Activated naive CD4-positive, alpha-beta T cell (primary cell): ENCODE measurements around the gene SLC16A5.
"Not testable (repeated sequence)": the region's sequence is repeated elsewhere in the genome, so short reads cannot be mapped to it uniquely, and the experiment has no call there.

Experiments
- DNase-seq, 4 experiments: peaks; one replicate each; lab custom pipeline; 2025; lab: John Stamatoyannopoulos, UW

The SLC16A5 gene

DNA sequence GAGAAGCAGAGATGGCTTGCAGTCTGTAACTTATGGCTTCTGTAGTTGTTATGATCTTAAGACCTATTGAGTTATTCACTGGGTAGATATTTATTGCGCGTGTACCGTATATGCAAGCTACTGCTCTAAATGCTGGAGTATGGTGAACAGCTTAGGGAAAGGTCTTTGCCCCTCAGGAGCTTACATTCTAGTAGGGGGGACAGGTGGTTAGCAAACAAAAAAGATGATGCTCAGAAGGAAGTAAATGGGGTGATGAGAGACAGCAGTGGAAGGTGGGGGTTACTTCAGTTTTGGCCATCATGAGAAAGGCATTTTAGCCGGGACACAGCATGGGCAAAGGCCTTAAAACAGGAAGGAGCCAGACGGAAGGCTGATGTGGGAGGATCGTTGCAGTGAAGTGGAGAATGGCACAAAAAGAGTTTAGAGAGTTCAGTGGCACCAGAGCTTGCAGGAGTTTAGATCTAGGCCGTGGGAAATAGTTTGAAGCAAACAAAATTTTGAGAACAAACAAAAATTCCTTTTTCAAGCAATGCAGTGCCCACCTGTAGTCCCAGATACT lies 24.1 kb downstream of the SLC16A5 start:
- no peak for DNase-seq

GRCh38 chr17:75113798-75114551 lies 26.2 kb downstream of the SLC16A5 start:
- DNase-seq: peak; percentile 68 to 81 (median 74)

- no peak for DNase-seq
Observed at GRCh38 chr17:75114552-75115314, 27.0 kb downstream of the SLC16A5 start.

- no peak for DNase-seq
Observed at GRCh38 chr17:75115555-75115954, 27.8 kb downstream of the SLC16A5 start.

- no peak for DNase-seq
Observed at GRCh38 chr17:75116737-75117136, 29.0 kb downstream of the SLC16A5 start.

DNA sequence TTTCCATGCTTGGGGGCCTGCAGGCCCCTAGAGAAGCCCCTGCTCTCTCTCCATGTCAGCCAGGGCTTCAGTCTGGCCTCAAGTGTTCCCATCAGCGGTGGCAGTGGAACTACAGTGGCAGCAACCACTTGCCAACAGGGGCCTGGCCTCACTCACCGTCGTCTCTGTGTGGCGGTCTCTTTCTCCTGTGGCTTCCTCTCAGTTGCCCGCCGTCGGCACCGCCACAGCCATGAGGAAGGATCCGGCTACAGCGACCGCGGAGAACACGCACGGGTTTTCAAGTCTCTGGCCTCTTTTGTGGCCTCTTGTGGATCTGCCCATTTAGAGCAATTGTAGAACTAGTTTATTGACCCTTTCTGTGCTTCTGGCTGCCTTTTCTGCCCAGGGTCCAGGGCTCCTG lies 30.6 kb downstream of the SLC16A5 start:
- no peak for DNase-seq

DNA sequence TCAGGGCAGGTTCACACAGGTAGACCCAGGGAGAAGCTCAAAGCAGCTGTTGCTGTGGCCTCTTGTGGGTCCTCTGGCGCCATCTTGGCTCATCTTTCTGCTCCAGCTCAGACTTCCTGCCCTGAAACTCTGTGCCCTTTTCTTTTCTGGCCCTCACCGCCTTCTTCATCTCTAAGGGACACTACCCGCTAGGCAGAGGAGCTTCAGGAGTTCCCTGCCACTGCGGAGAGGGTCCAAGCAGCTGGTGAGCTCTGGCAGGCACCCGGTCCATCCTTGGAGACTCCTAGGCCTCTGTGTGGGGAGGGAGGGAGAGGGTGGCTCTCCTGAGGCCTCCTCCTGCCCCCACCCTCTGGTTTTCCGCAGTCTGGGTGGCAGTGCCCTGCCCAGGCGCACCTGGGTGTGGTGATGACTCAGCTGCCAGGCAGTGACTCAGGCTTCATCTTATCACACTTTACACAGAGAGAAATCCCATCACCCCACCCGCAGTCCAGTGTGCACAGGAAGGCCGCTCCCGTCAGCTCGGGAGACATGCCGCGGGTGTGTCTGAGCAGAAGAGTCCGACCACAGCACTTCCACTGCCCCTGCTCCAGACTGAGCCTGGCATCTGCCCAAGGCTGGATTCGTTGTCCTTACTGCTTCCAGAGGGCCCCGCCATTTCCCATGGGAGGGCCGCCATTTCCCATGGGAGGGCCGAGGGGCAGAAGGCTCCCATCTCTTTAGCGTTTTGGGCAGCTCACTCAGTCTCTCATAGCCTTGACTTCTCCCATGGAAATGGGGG lies 36.5 kb downstream of the SLC16A5 start:
- peak in 1 of 4 experiments; percentile 33 for DNase-seq

- DNase-seq: no peak
Observed at GRCh38 chr17:75124819-75125162, 37.0 kb downstream of the SLC16A5 start.

- DNase-seq: no peak
Observed at GRCh38 chr17:75125984-75126383, 38.2 kb downstream of the SLC16A5 start.

DNA sequence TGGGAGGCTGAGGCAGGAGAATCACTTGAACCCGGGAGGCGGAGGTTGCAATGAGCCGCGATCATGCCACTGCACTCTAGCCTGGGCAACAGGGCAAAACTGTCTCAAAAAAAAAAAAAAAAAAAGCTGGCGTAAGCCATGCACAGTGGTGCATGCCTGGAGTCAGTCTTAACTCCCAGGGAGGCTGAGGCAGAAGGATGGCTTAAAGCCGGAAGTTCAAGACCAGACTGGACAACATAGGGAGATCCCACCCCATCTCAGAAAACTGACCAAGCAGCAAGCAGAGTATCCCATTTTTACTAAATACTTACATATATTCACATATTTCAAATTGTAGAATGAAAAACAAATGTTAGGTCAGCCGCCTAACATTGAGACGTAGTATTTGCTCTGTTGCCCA lies 39.2 kb downstream of the SLC16A5 start:
- DNase-seq: no peak

DNA sequence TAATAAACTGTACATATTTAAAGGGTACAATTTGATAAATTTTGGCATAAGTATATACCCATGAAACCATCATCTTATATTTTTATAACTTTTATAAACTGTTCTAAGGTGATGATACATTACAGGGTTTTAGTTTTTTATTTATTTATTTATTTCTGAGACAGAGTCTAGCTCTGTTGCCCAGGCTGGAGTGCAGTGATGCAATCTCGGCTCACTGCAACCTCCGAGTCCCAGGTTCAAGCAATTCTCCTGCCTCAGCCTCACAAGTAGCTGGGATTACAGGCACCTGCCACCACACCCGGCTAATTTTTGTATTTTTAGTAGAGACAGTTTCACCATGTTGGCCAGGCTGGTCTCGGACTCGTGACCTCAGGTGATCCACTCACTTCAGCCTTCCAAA lies 40.2 kb downstream of the SLC16A5 start:
- not testable (repeated sequence) for DNase-seq

DNA sequence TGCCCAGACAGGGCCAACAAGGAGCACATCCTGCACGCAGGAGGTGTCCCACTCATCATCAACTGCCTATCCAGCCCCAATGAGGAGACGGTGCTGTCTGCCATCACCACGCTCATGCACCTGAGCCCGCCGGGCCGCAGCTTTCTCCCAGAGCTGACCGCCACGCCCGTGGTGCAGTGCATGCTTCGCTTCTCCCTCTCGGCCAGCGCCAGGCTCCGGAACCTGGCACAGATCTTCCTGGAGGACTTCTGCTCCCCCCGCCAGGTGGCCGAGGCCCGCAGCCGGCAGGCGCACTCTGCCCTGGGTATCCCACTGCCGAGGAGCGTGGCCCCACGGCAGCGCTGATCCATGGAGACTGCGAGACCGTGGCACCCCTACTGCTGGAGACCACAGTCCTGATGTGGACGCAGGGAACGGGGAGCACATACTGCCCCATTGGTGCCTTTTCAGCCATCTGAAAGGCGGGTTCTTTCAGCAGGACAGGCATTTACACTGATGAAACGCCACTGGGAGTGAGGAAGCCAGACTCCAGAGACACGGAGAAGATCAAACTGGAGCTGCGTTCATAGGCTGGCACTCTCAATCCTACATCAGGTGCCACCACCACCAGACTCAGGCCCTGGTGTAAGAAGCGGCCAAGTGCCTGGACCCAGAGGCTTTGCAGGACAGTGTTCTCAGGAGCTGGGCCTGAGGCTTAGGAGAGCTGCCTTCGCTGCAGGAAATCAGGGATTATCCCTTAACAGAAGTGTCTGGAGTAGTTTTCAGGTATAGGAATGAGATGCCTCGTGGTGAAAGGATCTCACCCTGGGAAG lies 41.1 kb downstream of the SLC16A5 start:
- DNase-seq: no peak

GRCh38 chr17:75129576-75129975 lies 41.8 kb downstream of the SLC16A5 start:
- DNase-seq: no peak

DNA sequence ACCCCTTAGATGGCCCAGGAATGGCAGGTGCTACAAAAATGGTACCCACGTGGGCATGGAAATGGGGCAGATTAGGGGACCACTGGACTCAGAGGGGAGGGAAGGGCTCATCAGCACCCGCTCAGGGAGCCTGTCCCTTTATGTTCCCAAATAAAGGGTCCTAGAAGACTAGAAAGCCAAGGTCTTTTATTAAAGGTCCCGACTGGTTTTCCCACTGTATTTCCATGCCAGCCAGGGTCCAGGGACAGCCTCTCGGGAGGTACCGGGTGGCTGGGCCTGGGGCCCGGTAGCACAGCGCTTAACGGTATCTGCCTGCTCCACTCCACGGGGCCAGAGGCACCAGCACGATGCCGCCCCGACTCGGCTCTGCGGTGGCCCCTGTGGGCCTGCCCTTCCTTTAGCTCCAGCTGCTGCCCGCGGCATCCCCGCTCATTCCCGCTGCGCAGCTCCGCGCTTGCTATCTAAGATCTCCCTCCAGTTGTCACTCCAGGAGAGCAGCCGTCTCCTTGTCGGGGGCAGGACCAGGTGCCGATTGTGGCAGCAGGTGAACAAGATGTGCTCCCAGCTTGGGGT lies 42.4 kb downstream of the SLC16A5 start:
- DNase-seq: no peak

- peak in 1 of 4 experiments; percentile 36 for DNase-seq
Observed at GRCh38 chr17:75130632-75131277, 43.0 kb downstream of the SLC16A5 start.

DNA sequence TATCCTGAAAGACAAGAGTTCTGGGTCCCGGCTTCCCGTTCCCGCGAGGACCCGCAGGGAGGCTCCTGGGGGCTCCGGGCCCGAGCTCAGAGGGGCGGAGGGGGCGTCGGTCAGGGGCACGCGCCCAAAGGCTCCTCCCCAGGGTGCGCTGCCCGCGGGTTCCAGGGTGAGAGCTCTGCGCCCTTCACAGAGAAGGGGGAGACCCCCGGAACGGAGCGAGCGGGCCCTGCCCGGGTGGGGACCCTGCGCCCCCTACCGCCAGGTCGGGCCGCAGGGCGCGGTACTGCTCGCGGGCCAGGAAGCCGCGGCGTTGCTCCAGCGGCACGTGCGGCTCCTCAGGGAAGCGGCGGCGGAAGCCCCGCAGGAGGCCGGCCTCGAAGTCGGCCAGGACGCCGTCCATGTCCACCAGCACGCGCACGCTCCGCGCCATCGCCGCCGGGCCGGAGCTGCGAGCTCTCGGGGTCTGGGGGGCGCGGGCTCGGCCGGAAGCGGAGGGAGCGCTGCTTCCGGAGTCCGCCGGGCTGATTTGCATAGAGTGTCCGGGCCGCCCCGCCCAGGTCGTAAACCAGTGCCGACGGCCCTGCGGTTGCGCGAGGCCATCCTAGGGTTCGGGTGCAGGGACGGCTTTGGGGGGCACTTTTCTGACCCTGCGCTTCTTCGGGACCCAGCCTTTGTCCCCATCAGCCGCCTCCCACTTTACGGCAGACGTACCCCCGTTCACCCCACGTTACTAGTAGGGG lies 43.7 kb downstream of the SLC16A5 start, which contains the start of gene NT5C:
Gene NT5C, minus strand, starts transcription at position 465 of the 740 bp plus-strand sequence. Its CDS starts 35 bp downstream, at position 430.
- DNase-seq: peak in 2 of 4 experiments; percentile 38 to 50

DNA sequence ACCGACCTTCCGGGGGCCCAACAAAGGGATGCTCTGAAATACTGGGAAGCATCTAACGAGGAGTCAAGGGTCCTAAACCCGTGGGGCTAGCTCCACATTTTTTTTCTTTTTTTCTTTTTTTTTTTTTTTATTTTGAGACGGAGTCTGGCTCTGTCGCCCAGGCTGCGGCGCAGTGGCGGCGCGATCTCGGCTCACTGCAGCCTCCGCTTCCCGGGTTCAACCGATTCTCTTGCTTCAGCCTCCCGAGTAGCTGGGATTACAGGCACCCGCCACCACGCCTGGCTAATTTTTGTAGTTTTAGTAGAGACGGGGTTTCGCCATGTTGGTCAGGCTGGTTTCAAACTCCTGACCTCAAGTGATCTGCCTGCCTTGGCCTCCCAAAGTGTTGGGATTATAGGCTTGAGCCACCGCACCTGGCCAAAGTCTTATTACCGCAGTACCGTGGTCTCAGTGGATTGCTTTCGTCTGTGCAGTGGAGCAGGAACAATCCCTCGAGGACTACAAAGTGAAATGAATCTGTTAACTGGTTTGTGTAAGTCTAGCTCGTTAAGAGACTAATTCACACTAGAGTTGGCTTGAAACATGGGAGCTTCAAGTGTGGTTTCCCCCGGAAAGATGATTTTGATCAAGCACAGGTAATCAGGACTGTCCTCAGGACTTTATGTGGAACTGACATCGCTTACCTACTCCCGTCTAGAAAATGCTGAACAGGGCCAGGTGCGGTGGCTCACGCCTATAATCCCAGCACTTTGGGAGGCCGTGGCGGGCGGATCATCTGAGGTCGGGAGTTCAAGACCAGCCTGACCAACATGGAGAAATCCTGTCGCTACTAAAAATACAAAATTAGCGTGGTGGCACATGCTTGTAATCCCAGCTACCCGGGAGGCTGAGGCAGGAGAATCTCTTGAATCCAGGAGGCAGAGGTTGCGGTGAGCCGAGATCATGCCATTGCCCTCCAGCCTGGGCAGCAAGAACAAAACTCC lies 44.6 kb downstream of the SLC16A5 start:
- DNase-seq: not testable (repeated sequence)

DNA sequence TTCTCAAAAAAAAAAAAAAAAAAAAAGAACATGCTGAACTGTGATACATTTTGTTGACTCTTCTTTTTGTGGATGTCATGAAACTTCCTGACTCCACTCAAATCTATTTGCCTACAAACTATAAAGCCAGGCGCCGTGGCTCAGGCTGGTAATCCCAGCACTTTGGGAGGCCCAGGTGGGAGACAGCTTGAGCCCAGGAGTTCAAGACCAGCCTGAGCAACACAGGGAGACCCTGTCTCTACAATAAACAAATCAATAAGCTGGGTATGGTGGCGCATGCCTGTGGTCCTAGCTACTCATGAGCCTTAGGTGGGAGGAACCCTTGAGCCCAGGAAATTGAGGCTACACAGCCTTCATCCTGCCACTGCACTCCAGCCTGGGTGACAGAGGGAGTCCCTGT lies 45.2 kb downstream of the SLC16A5 start:
- DNase-seq: no peak
